ENCODE data around the gene ADM5. TPM values are rescaled to one million over a fixed set of nuclear protein-coding genes. Genes with fewer than 3 reads are reported as not detected.

Gene ADM5
- total RNA-seq, 2 donors from 2014 or later = 1.6 TPM; not detected in 1

GRCh38 chr19:49690079-49690655 is 773 bp downstream of the ADM5 start:
- Histone ChIP-seq H3K27me3 (no peaks in the 10 kb centered on the region), H3K4me1 (peaks cover 33% of the 10 kb centered on the region), H3K27ac (peak overlapping the region in 2 of 4 donors; percentile 66 to 69), H3K36me3 (replicated peaks in 1 of 2; ENCODE audit: insufficient read depth in 1 of 2, low read depth in 2 of 2) (peaks cover 0 to 2% of the 10 kb centered on the region in 2 donors), H3K4me3 (peak overlapping the region; percentile 18 to 32), H3K9me3 (no peaks in the 10 kb centered on the region)
- DNase-seq (no peak), ATAC-seq (peak; percentile 41)
- intact Hi-C loops (cut with DNase I) = no loop called here
- no peak for TF ChIP-seq POLR2A (IDR thresholded peaks at IDR 0.05)
- TF ChIP-seq CTCF (IDR thresholded peaks at IDR 0.05) = peak in 1 of 7 experiments; percentile 6
- WGBS, 2 donors = 4 to 8% methylated on average over 26 to 39 of the region's 39 CpGs

GRCh38 chr19:49690656-49691242 is 1.4 kb downstream of the ADM5 start, which contains the start of gene CPT1C:
TSS of gene CPT1C (plus strand) at chr19:49691116. CDS start at chr19:49692253, 1,137 bp downstream.
- intact Hi-C loops (cut with DNase I) = no loop called here
- TF ChIP-seq CTCF (IDR thresholded peaks at IDR 0.05) (no peak), POLR2A (IDR thresholded peaks at IDR 0.05) (peak in 2 of 3 donors; percentile 70 to 72)
- no peaks in the 10 kb centered on the region for H3K27me3 ChIP-seq
- peak within 1 kb of the TSS in 2 of 4 donors; percentile 66 to 69 for H3K27ac ChIP-seq
- DNase-seq (peak; percentile 80 to 82 (median 82)), ATAC-seq (peak; percentile 78)
- peaks cover 0 to 1% of the 10 kb centered on the region in 2 donors for H3K36me3 ChIP-seq (replicated peaks in 1 of 2; ENCODE audit: insufficient read depth in 1 of 2, low read depth in 2 of 2)
- no peaks in the 10 kb centered on the region for H3K9me3 ChIP-seq
- 1 to 6% methylated on average over 34 to 38 of the region's 38 CpGs for WGBS, 2 donors
- peaks cover 33% of the 10 kb centered on the region for H3K4me1 ChIP-seq
- peak within 1 kb of the TSS; percentile 18 to 32 for H3K4me3 ChIP-seq

- H3K27me3 ChIP-seq = no peaks in the 10 kb centered on the region
- H3K36me3 ChIP-seq (replicated peaks in 1 of 2; ENCODE audit: insufficient read depth in 1 of 2, low read depth in 2 of 2) = no peaks in the 10 kb centered on the region
- peak overlapping the region in 2 of 4 donors; percentile 66 to 69 for H3K27ac ChIP-seq
- no peaks in the 10 kb centered on the region for H3K9me3 ChIP-seq
- intact Hi-C loops (cut with DNase I) = no loop called here
- ATAC-seq (peak; percentile 5), DNase-seq (peak in 1 of 4 donors; percentile 48)
- TF ChIP-seq CTCF (IDR thresholded peaks at IDR 0.05) = no peak
- TF ChIP-seq POLR2A (IDR thresholded peaks at IDR 0.05) = no peak
- H3K4me1 ChIP-seq = peaks cover 33% of the 10 kb centered on the region
- H3K4me3 ChIP-seq = no peak overlapping the region
- 27 to 65% methylated on average over 12 to 39 of the region's 39 CpGs for WGBS, 2 donors
These were observed 2.1 kb downstream of the ADM5 start for GRCh38 chr19:49691243-49692146.

- H3K27ac ChIP-seq = no peak overlapping the region
- peaks cover 33% of the 10 kb centered on the region for H3K4me1 ChIP-seq
- H3K4me3 ChIP-seq = no peak overlapping the region
- H3K36me3 ChIP-seq (replicated peaks in 1 of 2; ENCODE audit: insufficient read depth in 1 of 2, low read depth in 2 of 2) = no peaks in the 10 kb centered on the region
- DNase-seq (no peak), ATAC-seq (no peak)
- TF ChIP-seq CTCF (IDR thresholded peaks at IDR 0.05) = no peak
- no peak for TF ChIP-seq POLR2A (IDR thresholded peaks at IDR 0.05)
- H3K27me3 ChIP-seq = no peaks in the 10 kb centered on the region
- WGBS, 2 donors = 74 to 81% methylated on average over 15 to 16 of the region's 16 CpGs
- no peaks in the 10 kb centered on the region for H3K9me3 ChIP-seq
- intact Hi-C loops (cut with DNase I) = no loop called here
These were observed 2.7 kb downstream of the ADM5 start for GRCh38 chr19:49692147-49692506.
